ENCODE data around the gene MYPN.

MYPN gene

GRCh38 chr10:68080853-68081431 lies 28.3 kb upstream of the MYPN start:
- no peaks in the 10 kb centered on the region for H3K27me3 ChIP-seq (ENCODE audit: control insufficient read depth in 2 of 2, insufficient read depth in 2 of 2, low read length in 2 of 2)
- H3K4me3 ChIP-seq (ENCODE audit: low read length in 2 of 2) = no peak overlapping the region
- H3K27ac ChIP-seq (ENCODE audit: low read depth in 2 of 2, low read length in 2 of 2) = no peak overlapping the region
- no peak overlapping the region for H3K9ac ChIP-seq (ENCODE audit: low read depth in 1 of 2, low read length in 2 of 2)
- H3K9me3 ChIP-seq (ENCODE audit: control insufficient read depth in 2 of 2, low read length in 2 of 2) = no peaks in the 10 kb centered on the region
- H3K36me3 ChIP-seq (ENCODE audit: control insufficient read depth in 2 of 2, insufficient read depth in 2 of 2, low read length in 2 of 2) = no peaks in the 10 kb centered on the region
- H3K4me1 ChIP-seq (ENCODE audit: control insufficient read depth in 2 of 2, insufficient read depth in 2 of 2, low read length in 2 of 2) = no peaks in the 10 kb centered on the region

DNA sequence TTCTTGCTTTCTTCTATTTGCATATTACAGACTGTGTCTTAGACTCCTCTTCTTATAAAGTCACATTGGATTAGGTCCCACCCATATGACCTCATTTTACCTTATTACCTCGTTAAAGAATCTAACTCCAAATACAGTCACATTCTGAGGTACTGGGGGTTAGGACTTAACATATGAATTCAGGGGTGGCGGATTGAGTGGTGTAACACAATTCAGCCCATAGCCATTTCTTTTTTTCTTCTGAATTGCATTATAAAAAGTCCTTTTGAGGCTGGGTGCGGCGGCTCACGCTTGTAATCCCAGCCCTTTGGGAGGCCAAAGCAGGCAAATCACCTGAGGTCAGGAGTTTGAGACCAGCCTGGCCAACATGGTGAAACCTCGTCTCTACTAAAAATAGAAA lies 27.4 kb upstream of the MYPN start:
- H3K4me3 ChIP-seq (ENCODE audit: low read length in 2 of 2) = no peak overlapping the region
- no peaks in the 10 kb centered on the region for H3K27me3 ChIP-seq (ENCODE audit: control insufficient read depth in 2 of 2, insufficient read depth in 2 of 2, low read length in 2 of 2)
- H3K9ac ChIP-seq (ENCODE audit: low read depth in 1 of 2, low read length in 2 of 2) = no peak overlapping the region
- H3K27ac ChIP-seq (ENCODE audit: low read depth in 2 of 2, low read length in 2 of 2) = no peak overlapping the region
- no peaks in the 10 kb centered on the region for H3K36me3 ChIP-seq (ENCODE audit: control insufficient read depth in 2 of 2, insufficient read depth in 2 of 2, low read length in 2 of 2)
- H3K9me3 ChIP-seq (ENCODE audit: control insufficient read depth in 2 of 2, low read length in 2 of 2) = no peaks in the 10 kb centered on the region
- no peaks in the 10 kb centered on the region for H3K4me1 ChIP-seq (ENCODE audit: control insufficient read depth in 2 of 2, insufficient read depth in 2 of 2, low read length in 2 of 2)

DNA sequence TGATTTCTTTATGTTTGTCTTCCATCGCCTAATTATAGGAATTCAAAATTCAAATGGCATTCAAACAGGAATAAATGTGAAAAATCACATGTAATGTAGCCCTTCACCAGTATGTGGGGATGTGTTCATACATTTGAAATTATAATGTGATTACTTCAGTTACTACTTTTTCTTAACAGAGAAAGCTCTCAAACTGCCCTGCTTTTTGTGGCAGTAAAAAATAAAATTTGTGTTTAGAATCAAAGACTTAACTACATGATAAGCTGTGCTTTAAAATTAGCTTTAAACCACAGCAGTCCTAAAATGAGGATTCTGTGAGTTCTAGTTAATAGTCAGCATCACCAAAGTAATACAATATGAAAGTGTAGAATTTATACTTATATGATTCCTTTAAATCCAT lies 26.4 kb upstream of the MYPN start:
- Histone ChIP-seq H3K27ac (ENCODE audit: low read depth in 2 of 2, low read length in 2 of 2) (no peak overlapping the region), H3K9me3 (ENCODE audit: control insufficient read depth in 2 of 2, low read length in 2 of 2) (no peaks in the 10 kb centered on the region), H3K9ac (ENCODE audit: low read depth in 1 of 2, low read length in 2 of 2) (no peak overlapping the region), H3K36me3 (ENCODE audit: control insufficient read depth in 2 of 2, insufficient read depth in 2 of 2, low read length in 2 of 2) (no peaks in the 10 kb centered on the region), H3K4me1 (ENCODE audit: control insufficient read depth in 2 of 2, insufficient read depth in 2 of 2, low read length in 2 of 2) (no peaks in the 10 kb centered on the region), H3K4me3 (ENCODE audit: low read length in 2 of 2) (no peak overlapping the region), H3K27me3 (ENCODE audit: control insufficient read depth in 2 of 2, insufficient read depth in 2 of 2, low read length in 2 of 2) (no peaks in the 10 kb centered on the region)

DNA sequence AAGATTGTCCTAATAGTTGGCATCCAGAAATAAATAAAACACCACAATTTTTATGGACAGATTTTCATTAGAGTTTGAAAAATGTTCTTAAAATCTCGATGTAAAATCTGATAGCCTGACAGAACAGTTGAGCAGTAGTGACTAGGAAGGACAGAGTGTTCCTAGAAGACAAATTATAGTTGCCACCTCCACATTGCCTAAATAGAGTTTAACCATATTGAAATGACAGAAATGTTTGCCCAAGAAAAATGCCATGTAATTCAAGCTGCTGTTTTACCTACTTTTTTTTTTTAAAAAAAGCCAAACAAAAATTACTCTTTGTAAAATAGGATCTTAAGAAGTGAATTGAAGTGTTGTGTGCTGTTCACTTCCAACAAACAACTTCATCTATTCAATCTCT lies 25.3 kb upstream of the MYPN start:
- no peak overlapping the region for H3K9ac ChIP-seq (ENCODE audit: low read depth in 1 of 2, low read length in 2 of 2)
- no peak overlapping the region for H3K27ac ChIP-seq (ENCODE audit: low read depth in 2 of 2, low read length in 2 of 2)
- H3K27me3 ChIP-seq (ENCODE audit: control insufficient read depth in 2 of 2, insufficient read depth in 2 of 2, low read length in 2 of 2) = no peaks in the 10 kb centered on the region
- H3K4me1 ChIP-seq (ENCODE audit: control insufficient read depth in 2 of 2, insufficient read depth in 2 of 2, low read length in 2 of 2) = no peaks in the 10 kb centered on the region
- H3K9me3 ChIP-seq (ENCODE audit: control insufficient read depth in 2 of 2, low read length in 2 of 2) = no peaks in the 10 kb centered on the region
- no peak overlapping the region for H3K4me3 ChIP-seq (ENCODE audit: low read length in 2 of 2)
- no peaks in the 10 kb centered on the region for H3K36me3 ChIP-seq (ENCODE audit: control insufficient read depth in 2 of 2, insufficient read depth in 2 of 2, low read length in 2 of 2)

- no peak overlapping the region for H3K9ac ChIP-seq (ENCODE audit: low read depth in 1 of 2, low read length in 2 of 2)
- no peaks in the 10 kb centered on the region for H3K9me3 ChIP-seq (ENCODE audit: control insufficient read depth in 2 of 2, low read length in 2 of 2)
- no peak overlapping the region for H3K27ac ChIP-seq (ENCODE audit: low read depth in 2 of 2, low read length in 2 of 2)
- H3K27me3 ChIP-seq (ENCODE audit: control insufficient read depth in 2 of 2, insufficient read depth in 2 of 2, low read length in 2 of 2) = no peaks in the 10 kb centered on the region
- H3K4me3 ChIP-seq (ENCODE audit: low read length in 2 of 2) = no peak overlapping the region
- no peaks in the 10 kb centered on the region for H3K4me1 ChIP-seq (ENCODE audit: control insufficient read depth in 2 of 2, insufficient read depth in 2 of 2, low read length in 2 of 2)
- no peaks in the 10 kb centered on the region for H3K36me3 ChIP-seq (ENCODE audit: control insufficient read depth in 2 of 2, insufficient read depth in 2 of 2, low read length in 2 of 2)
These were observed 24.8 kb upstream of the MYPN start for GRCh38 chr10:68084469-68084868.

DNA sequence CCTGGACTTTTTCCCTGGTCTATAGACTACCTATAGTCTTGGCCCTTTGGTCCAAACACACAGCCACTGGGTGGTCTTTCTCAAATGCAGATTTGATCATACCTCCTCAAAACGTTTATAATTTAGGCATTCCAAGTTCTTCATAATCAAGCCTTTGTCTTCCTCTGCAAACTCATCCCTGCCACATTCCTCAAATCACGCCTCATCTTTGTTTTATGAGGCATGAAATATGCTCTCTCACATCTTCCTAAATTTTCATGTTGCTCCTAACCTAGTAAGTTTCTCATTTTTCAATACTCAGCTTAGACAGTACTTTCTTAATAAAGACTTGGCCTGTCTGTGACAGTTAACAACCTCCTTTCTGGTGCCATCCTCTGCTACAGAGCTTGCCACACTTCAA lies 23.3 kb upstream of the MYPN start:
- Histone ChIP-seq H3K9me3 (ENCODE audit: control insufficient read depth in 2 of 2, low read length in 2 of 2) (no peaks in the 10 kb centered on the region), H3K36me3 (ENCODE audit: control insufficient read depth in 2 of 2, insufficient read depth in 2 of 2, low read length in 2 of 2) (no peaks in the 10 kb centered on the region), H3K4me3 (ENCODE audit: low read length in 2 of 2) (no peak overlapping the region), H3K27ac (ENCODE audit: low read depth in 2 of 2, low read length in 2 of 2) (no peak overlapping the region), H3K27me3 (ENCODE audit: control insufficient read depth in 2 of 2, insufficient read depth in 2 of 2, low read length in 2 of 2) (no peaks in the 10 kb centered on the region), H3K9ac (ENCODE audit: low read depth in 1 of 2, low read length in 2 of 2) (no peak overlapping the region), H3K4me1 (ENCODE audit: control insufficient read depth in 2 of 2, insufficient read depth in 2 of 2, low read length in 2 of 2) (no peaks in the 10 kb centered on the region)

- H3K4me3 ChIP-seq (ENCODE audit: low read length in 2 of 2) = no peak overlapping the region
- no peaks in the 10 kb centered on the region for H3K36me3 ChIP-seq (ENCODE audit: control insufficient read depth in 2 of 2, insufficient read depth in 2 of 2, low read length in 2 of 2)
- no peaks in the 10 kb centered on the region for H3K4me1 ChIP-seq (ENCODE audit: control insufficient read depth in 2 of 2, insufficient read depth in 2 of 2, low read length in 2 of 2)
- H3K9me3 ChIP-seq (ENCODE audit: control insufficient read depth in 2 of 2, low read length in 2 of 2) = no peaks in the 10 kb centered on the region
- H3K9ac ChIP-seq (ENCODE audit: low read depth in 1 of 2, low read length in 2 of 2) = no peak overlapping the region
- H3K27ac ChIP-seq (ENCODE audit: low read depth in 2 of 2, low read length in 2 of 2) = no peak overlapping the region
- no peaks in the 10 kb centered on the region for H3K27me3 ChIP-seq (ENCODE audit: control insufficient read depth in 2 of 2, insufficient read depth in 2 of 2, low read length in 2 of 2)
These were observed 22.2 kb upstream of the MYPN start for GRCh38 chr10:68086910-68087684.

- H3K27me3 ChIP-seq (ENCODE audit: control insufficient read depth in 2 of 2, insufficient read depth in 2 of 2, low read length in 2 of 2) = no peaks in the 10 kb centered on the region
- no peaks in the 10 kb centered on the region for H3K4me1 ChIP-seq (ENCODE audit: control insufficient read depth in 2 of 2, insufficient read depth in 2 of 2, low read length in 2 of 2)
- H3K9me3 ChIP-seq (ENCODE audit: control insufficient read depth in 2 of 2, low read length in 2 of 2) = no peaks in the 10 kb centered on the region
- no peaks in the 10 kb centered on the region for H3K36me3 ChIP-seq (ENCODE audit: control insufficient read depth in 2 of 2, insufficient read depth in 2 of 2, low read length in 2 of 2)
- no peak overlapping the region for H3K27ac ChIP-seq (ENCODE audit: low read depth in 2 of 2, low read length in 2 of 2)
- no peak overlapping the region for H3K4me3 ChIP-seq (ENCODE audit: low read length in 2 of 2)
- no peak overlapping the region for H3K9ac ChIP-seq (ENCODE audit: low read depth in 1 of 2, low read length in 2 of 2)
These were observed 21.4 kb upstream of the MYPN start for GRCh38 chr10:68087685-68088401.

DNA sequence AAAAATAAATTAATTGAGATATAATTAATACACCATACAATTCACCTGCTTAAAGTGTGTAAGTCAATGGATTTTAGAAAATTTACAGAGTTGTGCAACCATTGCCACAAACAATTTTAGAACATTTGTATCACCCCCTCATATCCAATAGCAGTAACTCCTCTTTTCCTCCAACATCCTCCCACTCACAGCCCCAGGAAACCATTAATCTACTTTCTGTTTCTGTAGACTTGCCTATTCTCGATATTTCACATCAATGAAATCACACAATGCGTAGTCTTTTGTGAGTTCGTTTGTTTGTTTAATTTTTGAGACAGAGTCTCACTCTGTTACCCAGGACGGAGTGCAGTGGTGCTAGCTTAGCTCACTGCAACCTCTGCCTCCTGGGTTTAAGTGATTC lies 20.5 kb upstream of the MYPN start:
- Histone ChIP-seq H3K9ac (ENCODE audit: low read depth in 1 of 2, low read length in 2 of 2) (no peak overlapping the region), H3K36me3 (ENCODE audit: control insufficient read depth in 2 of 2, insufficient read depth in 2 of 2, low read length in 2 of 2) (no peaks in the 10 kb centered on the region), H3K9me3 (ENCODE audit: control insufficient read depth in 2 of 2, low read length in 2 of 2) (no peaks in the 10 kb centered on the region), H3K4me3 (ENCODE audit: low read length in 2 of 2) (no peak overlapping the region), H3K27ac (ENCODE audit: low read depth in 2 of 2, low read length in 2 of 2) (no peak overlapping the region), H3K27me3 (ENCODE audit: control insufficient read depth in 2 of 2, insufficient read depth in 2 of 2, low read length in 2 of 2) (no peaks in the 10 kb centered on the region), H3K4me1 (ENCODE audit: control insufficient read depth in 2 of 2, insufficient read depth in 2 of 2, low read length in 2 of 2) (no peaks in the 10 kb centered on the region)

DNA sequence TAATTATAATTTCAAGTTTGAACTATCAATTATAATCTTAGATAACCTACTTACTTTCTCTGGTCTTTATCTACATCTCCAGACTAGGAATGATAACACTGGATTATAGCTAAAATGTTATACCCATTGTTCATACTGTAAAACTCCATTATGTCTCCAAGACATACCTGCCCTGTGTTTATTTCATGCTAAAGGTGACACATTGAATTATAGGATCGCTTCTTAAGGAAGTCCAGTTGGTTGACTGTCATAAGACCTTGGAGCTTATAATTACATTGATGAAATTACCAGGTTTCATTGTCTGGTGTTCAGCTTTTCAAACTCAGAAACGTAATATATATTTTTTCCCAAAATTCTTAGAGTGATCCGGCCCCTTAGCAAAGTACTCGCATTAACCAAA lies 18.7 kb upstream of the MYPN start:
- H3K9me3 ChIP-seq (ENCODE audit: control insufficient read depth in 2 of 2, low read length in 2 of 2) = no peaks in the 10 kb centered on the region
- no peak overlapping the region for H3K9ac ChIP-seq (ENCODE audit: low read depth in 1 of 2, low read length in 2 of 2)
- H3K36me3 ChIP-seq (ENCODE audit: control insufficient read depth in 2 of 2, insufficient read depth in 2 of 2, low read length in 2 of 2) = no peaks in the 10 kb centered on the region
- H3K4me3 ChIP-seq (ENCODE audit: low read length in 2 of 2) = no peak overlapping the region
- H3K27me3 ChIP-seq (ENCODE audit: control insufficient read depth in 2 of 2, insufficient read depth in 2 of 2, low read length in 2 of 2) = no peaks in the 10 kb centered on the region
- no peaks in the 10 kb centered on the region for H3K4me1 ChIP-seq (ENCODE audit: control insufficient read depth in 2 of 2, insufficient read depth in 2 of 2, low read length in 2 of 2)
- no peak overlapping the region for H3K27ac ChIP-seq (ENCODE audit: low read depth in 2 of 2, low read length in 2 of 2)
